SJCRH30 (cell line): ENCODE measurements around the gene PRIM2. TPM values are rescaled to one million over a fixed set of nuclear protein-coding genes. Genes with fewer than 3 reads are reported as not detected.
"Not testable (repeated sequence)": the region's sequence is repeated elsewhere in the genome, so short reads cannot be mapped to it uniquely, and the experiment has no call there.

Experiments
- DNase-seq, 2 experiments: peaks; one replicate each; pipeline ENCODE4 v3.0.0-alpha.2; 2015 to 2020
- H3K27ac ChIP-seq: fragments of 250-450 bp; sonication (Bioruptor Pico); 2 replicates; pipeline ENCODE4 v1.5.1; 2020; ENCODE audit warnings: mild to moderate bottlenecking, moderate library complexity
- H3K27me3 ChIP-seq: fragments of 250-450 bp; sonication (Bioruptor Pico); 2 replicates; pipeline ENCODE4 v1.5.1; 2020; ENCODE audit warnings: mild to moderate bottlenecking, moderate library complexity
- H3K36me3 ChIP-seq: fragments of 250-450 bp; sonication (Bioruptor Pico); 2 replicates; pipeline ENCODE4 v1.5.1; 2020; ENCODE audit warnings: mild to moderate bottlenecking, moderate library complexity
- H3K4me1 ChIP-seq: fragments of 250-450 bp; sonication (Bioruptor Pico); 2 replicates; pipeline ENCODE4 v1.5.1; 2020; ENCODE audit warnings: mild to moderate bottlenecking, moderate library complexity
- H3K4me3 ChIP-seq: fragments of 250-450 bp; sonication (Bioruptor Pico); 2 replicates; pipeline ENCODE4 v1.5.1; 2020; ENCODE audit warnings: mild to moderate bottlenecking, moderate library complexity
- H3K9me3 ChIP-seq: fragments of 250-450 bp; sonication (Bioruptor Pico); replicated peaks from 2 replicates; pipeline ENCODE4 v1.5.1; 2020; ENCODE audit warnings: mild to moderate bottlenecking, moderate library complexity
- total RNA-seq: library from RNA; depleted of rRNA; stranded (reverse); fragments of >200 nt; shearing (Covaris generic); gene quantifications from 2 replicates; pipeline ENCODE4 v1.2.3, GENCODE V29; 2014

Gene PRIM2
- total RNA-seq, 1 experiment from 2014 or later = 33.5 TPM

- Histone ChIP-seq H3K4me1 (peaks cover 2% of the 10 kb centered on the region), H3K9me3 (no peaks in the 10 kb centered on the region), H3K4me3 (no peak overlapping the region), H3K27ac (no peak overlapping the region), H3K27me3 (no peaks in the 10 kb centered on the region), H3K36me3 (peaks cover 10% of the 10 kb centered on the region; the same call in 1 of the 2 replicates)
- peak in 1 of 2 experiments; percentile 9 for DNase-seq
Measured at GRCh38 chr6:57315111-57315510, 2.3 kb upstream of the PRIM2 start.

- no peaks in the 10 kb centered on the region for H3K9me3 ChIP-seq
- H3K36me3 ChIP-seq = peaks cover 18% of the 10 kb centered on the region
- no peak for DNase-seq
- no peak overlapping the region for H3K4me3 ChIP-seq
- H3K27ac ChIP-seq = no peak overlapping the region
- H3K4me1 ChIP-seq = no peaks in the 10 kb centered on the region; the same call in none of the 2 replicates
- H3K27me3 ChIP-seq = no peaks in the 10 kb centered on the region
Measured at GRCh38 chr6:57315851-57316250, 1.6 kb upstream of the PRIM2 start.

GRCh38 chr6:57316581-57317059, 810 bp upstream of the PRIM2 start:
- peak overlapping the region; percentile 63 for H3K27ac ChIP-seq
- peak; percentile 75 to 91 for DNase-seq
- H3K4me1 ChIP-seq = no peaks in the 10 kb centered on the region; the same call in none of the 2 replicates
- H3K4me3 ChIP-seq = peak overlapping the region; percentile 77
- H3K9me3 ChIP-seq = no peaks in the 10 kb centered on the region
- no peaks in the 10 kb centered on the region for H3K27me3 ChIP-seq
- peaks cover 22% of the 10 kb centered on the region for H3K36me3 ChIP-seq

GRCh38 chr6:57324538-57324937, 7.1 kb downstream of the PRIM2 start:
- peak in 1 of 2 experiments; percentile 12 for DNase-seq
- Histone ChIP-seq H3K4me1 (no peaks in the 10 kb centered on the region), H3K36me3 (peaks cover 73% of the 10 kb centered on the region), H3K9me3 (no peaks in the 10 kb centered on the region), H3K4me3 (no peak overlapping the region), H3K27ac (no peak overlapping the region), H3K27me3 (no peaks in the 10 kb centered on the region)

GRCh38 chr6:57327311-57327710, 9.9 kb downstream of the PRIM2 start:
- no peak overlapping the region for H3K27ac ChIP-seq
- peaks cover 74% of the 10 kb centered on the region for H3K36me3 ChIP-seq
- no peaks in the 10 kb centered on the region for H3K4me1 ChIP-seq
- H3K9me3 ChIP-seq = no peaks in the 10 kb centered on the region
- DNase-seq = no peak
- no peak overlapping the region for H3K4me3 ChIP-seq
- no peaks in the 10 kb centered on the region for H3K27me3 ChIP-seq

- Histone ChIP-seq H3K9me3 (peaks cover 2% of the 10 kb centered on the region; the same call in 1 of the 2 replicates), H3K27ac (no peak overlapping the region), H3K4me3 (no peak overlapping the region), H3K4me1 (no peaks in the 10 kb centered on the region), H3K36me3 (peaks cover 72% of the 10 kb centered on the region), H3K27me3 (no peaks in the 10 kb centered on the region)
- DNase-seq = no peak
Measured at GRCh38 chr6:57328074-57328473, 10.6 kb downstream of the PRIM2 start.

GRCh38 chr6:57329933-57330332, 12.5 kb downstream of the PRIM2 start:
- H3K4me1 ChIP-seq = no peaks in the 10 kb centered on the region
- no peaks in the 10 kb centered on the region for H3K27me3 ChIP-seq
- peaks cover 72% of the 10 kb centered on the region for H3K36me3 ChIP-seq
- no peak for DNase-seq
- H3K9me3 ChIP-seq = peaks cover 5% of the 10 kb centered on the region
- no peak overlapping the region for H3K4me3 ChIP-seq
- no peak overlapping the region for H3K27ac ChIP-seq

GRCh38 chr6:57342148-57342669, 24.8 kb downstream of the PRIM2 start:
- H3K4me3 ChIP-seq = no peak overlapping the region
- no peaks in the 10 kb centered on the region for H3K9me3 ChIP-seq
- H3K27ac ChIP-seq = no peak overlapping the region
- DNase-seq = no peak
- H3K36me3 ChIP-seq = no peaks in the 10 kb centered on the region
- H3K27me3 ChIP-seq = no peaks in the 10 kb centered on the region
- H3K4me1 ChIP-seq = no peaks in the 10 kb centered on the region

GRCh38 chr6:57343342-57343741, 25.9 kb downstream of the PRIM2 start:
- not testable (repeated sequence) for H3K36me3 ChIP-seq, H3K27me3 ChIP-seq, H3K4me3 ChIP-seq, H3K4me1 ChIP-seq, DNase-seq, H3K9me3 ChIP-seq, H3K27ac ChIP-seq

- H3K27ac ChIP-seq = not testable (repeated sequence)
Measured at GRCh38 chr6:57346715-57347114, 29.3 kb downstream of the PRIM2 start.

GRCh38 chr6:57347597-57347996, 30.2 kb downstream of the PRIM2 start:
- not testable (repeated sequence) for H3K27ac ChIP-seq, H3K27me3 ChIP-seq, H3K4me1 ChIP-seq, H3K4me3 ChIP-seq, DNase-seq, H3K36me3 ChIP-seq, H3K9me3 ChIP-seq

More at GRCh38 chr6:57346715-57347114, 29.3 kb downstream of the PRIM2 start:
- DNase-seq, H3K27me3 ChIP-seq, H3K4me3 ChIP-seq, H3K36me3 ChIP-seq, H3K4me1 ChIP-seq, H3K9me3 ChIP-seq: not testable (repeated sequence)

- DNase-seq = peak; percentile 3 to 22
- H3K27me3 ChIP-seq, H3K4me1 ChIP-seq, H3K27ac ChIP-seq, H3K9me3 ChIP-seq, H3K4me3 ChIP-seq, H3K36me3 ChIP-seq: not testable (repeated sequence)
Measured at GRCh38 chr6:57350443-57350842, 33.0 kb downstream of the PRIM2 start.

- not testable (repeated sequence) for H3K9me3 ChIP-seq, H3K4me3 ChIP-seq, H3K4me1 ChIP-seq, DNase-seq, H3K27me3 ChIP-seq, H3K36me3 ChIP-seq, H3K27ac ChIP-seq
Measured at GRCh38 chr6:57352596-57352995, 35.2 kb downstream of the PRIM2 start.

GRCh38 chr6:57358319-57358718, 40.9 kb downstream of the PRIM2 start:
- H3K9me3 ChIP-seq, DNase-seq, H3K4me3 ChIP-seq, H3K27ac ChIP-seq, H3K27me3 ChIP-seq, H3K4me1 ChIP-seq, H3K36me3 ChIP-seq: not testable (repeated sequence)

GRCh38 chr6:57359766-57360165, 42.3 kb downstream of the PRIM2 start:
- DNase-seq, H3K27me3 ChIP-seq, H3K9me3 ChIP-seq, H3K36me3 ChIP-seq, H3K27ac ChIP-seq, H3K4me3 ChIP-seq, H3K4me1 ChIP-seq: not testable (repeated sequence)

- DNase-seq, H3K4me1 ChIP-seq, H3K9me3 ChIP-seq, H3K27me3 ChIP-seq, H3K27ac ChIP-seq, H3K4me3 ChIP-seq, H3K36me3 ChIP-seq: not testable (repeated sequence)
Measured at GRCh38 chr6:57362340-57362739, 44.9 kb downstream of the PRIM2 start.
